Islet precursor cell (in vitro differentiated cells): ENCODE data around the gene TMEM255B.

Source experiments
- DNase-seq: peaks from one replicate; pipeline ENCODE4 v3.0.0-alpha.2; 2018

TMEM255B gene

DNA sequence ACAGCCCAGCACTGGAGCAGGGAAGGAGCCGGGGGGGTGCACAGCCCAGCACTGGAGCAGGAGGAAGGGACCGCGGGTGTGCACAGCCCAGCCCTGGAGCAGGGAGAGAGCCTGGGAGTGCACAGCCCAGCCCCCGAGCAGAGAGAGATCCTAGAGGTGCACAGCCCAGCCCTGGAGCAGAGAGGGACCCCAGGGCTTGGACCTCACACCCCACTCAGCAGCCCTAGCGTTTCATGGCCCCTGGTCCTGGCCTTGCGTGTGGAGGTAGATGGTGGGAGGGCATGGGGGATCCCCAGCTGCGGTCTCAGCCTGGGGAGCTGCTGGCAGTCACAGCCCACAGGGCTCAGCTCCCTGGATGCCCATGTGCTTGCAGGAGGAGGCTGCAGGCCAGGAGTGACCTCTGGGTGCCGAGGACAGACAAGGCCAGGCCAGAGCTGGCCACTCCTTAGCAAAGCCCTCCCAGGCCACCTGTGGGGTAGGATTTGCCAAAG, 79.7 kb downstream of the TMEM255B start:
- DNase-seq, result no peak

DNA sequence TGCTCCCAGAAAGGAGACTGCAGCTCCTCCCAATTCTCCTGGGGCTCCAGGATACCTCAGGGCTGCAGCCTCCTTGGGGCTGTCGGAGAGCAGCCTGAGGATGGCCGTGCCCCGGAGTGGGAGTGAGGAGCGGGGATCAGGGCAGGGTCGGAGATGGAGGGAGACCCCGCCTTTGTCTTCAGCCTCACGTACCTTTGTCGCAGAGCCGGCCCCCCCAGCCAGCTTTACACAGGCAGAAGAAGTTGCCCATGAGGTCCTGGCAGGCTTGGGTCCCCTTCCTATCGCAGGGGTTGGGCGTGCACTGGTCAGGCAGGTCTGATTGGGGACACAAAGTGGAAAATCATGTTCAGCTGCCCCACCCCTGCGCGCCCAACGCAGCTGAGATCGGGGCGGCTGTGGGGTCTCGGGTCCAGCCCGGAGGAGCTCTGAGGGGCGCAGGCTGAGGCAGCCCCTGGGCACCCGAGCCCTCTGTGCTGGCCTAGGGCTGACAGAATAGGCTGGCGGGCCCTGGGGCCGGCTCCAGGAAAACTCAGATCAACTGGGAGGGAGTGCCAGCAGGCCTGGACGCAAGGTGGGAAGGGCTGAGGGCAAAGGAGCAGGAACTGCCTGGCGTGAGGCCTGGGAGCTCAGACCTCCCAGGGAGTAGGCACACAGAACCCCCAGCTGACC, 80.6 kb downstream of the TMEM255B start:
- no peak for DNase-seq

DNA sequence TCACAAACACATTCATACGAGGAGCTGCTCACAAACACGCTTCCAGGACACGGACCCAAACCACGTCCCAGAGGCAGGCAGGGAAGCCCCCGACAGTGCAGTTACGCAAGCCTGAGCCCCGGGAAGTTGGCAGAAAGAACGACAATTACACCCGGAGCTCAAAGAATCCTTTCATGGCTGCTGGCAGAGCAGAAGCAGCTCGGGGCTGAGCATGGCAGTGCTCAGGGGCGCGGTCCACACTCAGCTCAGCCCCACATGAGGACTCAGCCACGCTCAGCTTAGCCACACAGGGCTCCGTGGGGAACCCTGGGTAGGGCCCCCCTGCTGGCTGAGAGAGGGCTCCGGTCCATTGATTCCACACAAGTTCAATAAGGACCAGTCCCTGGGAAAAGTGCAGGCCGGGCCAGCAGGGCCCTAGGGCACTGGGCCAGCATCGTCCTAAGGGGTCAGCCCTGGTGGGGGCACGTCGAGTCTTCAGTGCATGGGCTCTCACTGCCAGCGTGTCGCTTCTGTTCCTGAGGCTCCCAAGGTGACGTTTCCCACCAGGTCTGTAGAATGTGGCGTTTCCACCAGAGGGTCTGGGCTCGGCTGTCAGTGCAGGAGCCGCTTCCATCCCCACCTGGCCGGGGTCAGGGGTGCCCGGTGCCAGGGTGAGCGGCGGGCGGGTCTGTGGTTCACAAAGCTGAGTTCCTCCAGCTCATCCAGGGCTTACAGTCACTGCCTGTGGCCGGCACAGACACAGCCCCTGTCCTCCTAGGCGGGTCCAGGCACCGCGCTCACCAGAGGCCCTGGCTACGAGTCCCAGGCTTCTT, 81.7 kb downstream of the TMEM255B start:
- DNase-seq, result no peak

DNA sequence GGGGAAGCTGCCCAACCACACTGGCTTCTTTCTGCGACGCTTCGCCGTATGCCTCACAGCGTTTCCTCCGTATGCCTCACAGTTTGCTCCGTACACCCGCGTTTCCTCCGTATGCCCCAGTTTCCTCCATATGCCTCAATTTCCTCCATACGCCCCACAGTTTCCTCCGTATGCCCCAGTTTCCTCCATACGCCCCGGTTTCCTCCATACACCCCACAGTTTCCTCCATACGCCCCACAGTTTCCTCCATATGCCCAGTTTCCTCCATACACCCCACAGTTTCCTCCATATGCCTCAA, 82.3 kb downstream of the TMEM255B start:
- DNase-seq, result no peak

DNA sequence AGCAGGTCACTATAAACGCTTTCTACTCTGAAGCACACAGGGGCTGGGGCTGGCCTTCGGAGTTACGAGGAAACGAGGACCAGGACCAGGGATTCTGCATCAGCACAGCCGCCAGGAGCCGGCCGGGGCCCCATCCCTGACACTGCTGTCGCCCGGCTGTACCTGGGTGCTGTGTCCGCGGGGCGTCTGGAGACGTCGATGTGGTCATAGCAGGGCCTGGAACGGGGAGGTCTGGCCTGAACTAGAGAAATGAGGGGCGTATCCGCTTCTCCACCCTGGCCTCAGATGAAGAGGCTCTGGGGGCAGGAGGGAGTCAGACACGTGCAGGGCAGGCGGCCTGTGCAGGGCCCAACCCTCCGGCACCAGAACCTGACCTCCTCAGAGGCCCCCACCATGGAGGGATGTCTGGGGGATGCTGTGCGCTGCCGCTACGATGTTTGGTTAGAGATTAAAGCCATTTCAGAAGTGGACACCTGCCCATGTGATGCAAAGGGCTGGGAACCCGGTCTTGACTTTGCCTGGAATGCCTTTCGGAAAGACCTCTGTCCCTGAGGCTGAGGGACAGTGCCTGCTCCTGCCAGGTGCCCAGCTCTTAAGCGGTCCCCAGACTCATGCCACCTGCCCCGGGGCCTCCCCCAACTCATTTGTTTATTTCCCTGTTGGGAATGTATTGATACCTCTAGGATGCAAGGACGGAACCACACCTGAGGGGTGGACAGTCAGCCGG, 83.5 kb downstream of the TMEM255B start:
- DNase-seq, result no peak

DNA sequence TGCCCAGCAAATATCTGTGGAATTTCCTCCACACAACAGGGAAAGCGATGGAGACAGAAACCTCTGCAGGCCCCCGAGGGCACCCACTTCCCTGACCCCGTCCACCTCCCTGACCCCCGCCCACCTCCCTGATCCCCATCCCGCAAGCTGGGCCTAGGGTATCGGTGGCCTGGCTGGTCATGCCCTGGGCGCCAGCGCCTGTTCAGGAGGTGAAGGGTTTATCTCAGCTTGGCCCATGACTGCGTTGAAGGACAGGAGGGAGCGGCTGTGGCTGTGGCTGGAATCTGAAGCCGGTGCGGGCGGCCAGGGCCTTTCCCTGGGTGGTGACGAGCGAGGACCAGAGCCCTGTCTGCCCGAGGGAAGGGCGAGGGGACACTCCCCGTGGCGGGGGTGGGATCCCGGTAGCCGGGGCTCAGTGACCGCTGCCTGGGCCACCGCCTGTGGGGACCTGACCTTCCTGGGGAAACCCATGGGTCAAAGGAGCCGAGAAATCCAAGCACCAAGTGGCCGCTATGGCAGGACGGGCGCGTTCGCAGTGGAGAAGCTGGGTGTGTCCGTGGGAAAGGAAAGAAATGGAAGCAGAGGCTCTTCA, 84.1 kb downstream of the TMEM255B start:
- peak; percentile 59 for DNase-seq

DNA sequence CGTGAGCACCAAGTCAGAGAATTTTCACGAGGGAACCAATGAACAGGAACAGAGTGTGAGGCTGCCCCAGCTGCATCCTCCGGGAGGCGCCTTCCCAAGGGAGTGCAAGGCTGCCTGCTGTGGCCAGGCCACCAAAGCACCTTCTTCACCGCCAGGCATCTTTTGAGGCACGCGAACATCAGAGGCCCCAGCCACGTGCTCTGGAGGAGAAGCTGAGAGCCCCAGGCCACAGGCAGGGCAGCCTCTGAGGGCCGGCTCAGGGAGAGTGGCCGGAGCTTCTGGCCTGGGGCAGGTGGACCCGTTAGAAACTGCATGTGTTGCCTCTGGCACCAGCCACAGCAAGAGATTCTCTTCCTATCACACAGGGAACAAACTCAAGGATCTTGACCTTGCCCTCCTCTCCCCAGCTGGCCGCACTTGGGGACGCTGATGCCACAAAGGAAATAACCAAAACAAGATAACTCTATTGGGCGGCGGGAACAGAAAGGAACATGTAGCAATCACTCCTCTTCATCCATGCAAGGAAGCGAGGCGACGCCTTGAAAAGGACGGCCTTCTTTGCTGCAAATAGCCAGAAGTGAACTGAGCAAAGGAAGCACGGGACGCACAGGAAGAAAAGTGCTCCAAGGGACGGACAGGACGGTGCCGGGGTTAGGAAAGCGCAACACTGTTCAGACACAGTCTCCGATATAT, 85.0 kb downstream of the TMEM255B start:
- DNase-seq, result no peak

DNA sequence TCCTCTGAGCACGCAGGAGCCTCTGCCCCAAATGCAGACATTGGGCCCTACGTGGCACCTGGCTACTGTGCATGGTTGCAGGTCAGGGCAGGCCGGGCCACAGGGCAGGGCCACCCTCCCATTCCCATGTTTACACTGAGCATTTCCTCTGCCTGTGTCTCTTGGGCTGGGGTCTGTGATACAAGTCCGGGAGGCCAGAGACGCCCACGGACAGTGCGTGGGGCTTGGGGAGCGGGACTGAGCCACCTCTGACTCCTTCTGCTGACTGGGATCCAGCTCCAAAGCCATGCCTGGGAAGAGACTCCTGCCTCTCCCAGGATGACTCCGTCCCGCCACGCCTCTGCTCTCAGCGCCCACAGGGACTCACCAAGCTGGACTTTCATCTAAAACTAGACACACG, 86.0 kb downstream of the TMEM255B start:
- peak; percentile 50 for DNase-seq

DNA sequence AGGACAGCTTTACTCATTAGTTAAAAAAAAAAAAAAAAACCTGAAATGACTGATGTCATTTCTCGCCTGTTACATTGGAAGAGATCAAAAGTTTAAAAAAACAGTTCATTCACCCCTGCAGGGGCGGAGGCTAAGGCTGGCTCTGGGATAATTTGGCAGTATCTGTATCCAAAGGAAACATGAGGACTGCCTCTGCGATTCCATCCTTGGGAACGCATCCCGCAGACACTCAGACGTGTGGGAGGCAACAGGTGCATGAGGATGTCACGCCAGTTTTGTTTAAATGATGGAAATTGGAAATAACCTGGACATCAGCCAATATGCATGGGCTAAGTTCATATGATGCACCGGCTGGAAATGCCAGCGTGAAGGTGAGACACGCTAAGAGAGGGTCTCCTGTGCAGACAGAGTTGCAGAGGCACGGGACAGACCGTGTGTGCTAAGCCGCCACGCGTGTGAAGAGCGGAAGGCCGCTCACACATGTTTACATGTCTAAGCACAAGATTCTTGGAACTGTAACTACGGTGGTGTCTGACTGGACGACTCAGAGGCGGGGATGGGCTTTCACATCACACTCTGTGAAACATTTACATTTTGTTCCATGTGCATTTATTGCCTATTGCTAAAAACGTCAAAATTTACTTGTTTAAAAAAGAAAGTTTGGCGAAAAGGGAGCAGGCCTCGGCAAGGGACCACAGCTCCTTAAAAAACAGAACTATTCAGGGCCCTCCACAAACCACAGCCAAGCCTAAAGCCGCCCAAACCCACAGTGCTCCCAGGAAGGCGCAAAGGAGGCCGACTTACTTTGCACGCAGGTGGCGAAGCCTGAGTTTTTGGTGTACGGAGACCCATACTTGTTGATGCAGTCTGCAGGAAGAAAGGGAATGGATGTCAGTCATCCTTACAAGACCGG, 87.0 kb downstream of the TMEM255B start:
- peak; percentile 40 for DNase-seq

DNA sequence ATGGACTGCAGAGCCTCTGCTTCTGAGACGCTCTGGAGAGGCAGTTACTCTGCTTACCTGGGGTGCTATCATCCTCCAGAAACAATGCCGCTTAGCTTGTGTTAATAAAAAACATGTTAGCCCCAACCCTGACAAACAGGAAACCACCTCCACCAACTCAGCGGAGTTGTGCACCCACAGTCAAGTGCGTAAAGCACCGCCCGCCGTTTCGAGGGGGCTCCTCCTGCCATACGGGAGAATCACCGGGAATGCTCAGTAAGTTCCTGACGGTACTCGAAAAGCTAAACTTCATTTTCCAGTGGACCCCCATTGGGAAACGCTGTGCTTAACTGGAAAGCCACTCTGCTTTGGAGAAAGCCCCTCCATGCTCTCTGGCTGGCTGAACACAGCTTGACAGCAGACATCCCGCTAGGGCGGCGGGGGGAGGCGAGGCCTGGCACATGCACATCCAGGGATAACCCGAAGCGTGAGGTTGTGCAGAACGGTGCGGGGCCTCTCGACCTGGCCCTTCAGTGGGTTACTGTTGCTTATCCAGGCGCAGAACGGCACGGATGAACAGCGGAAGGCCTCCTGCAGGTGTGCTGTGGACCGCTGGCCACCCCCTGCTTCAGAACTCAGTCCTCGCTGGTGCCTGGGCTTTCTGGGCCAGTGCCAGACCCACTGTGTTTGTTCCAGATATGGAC, 87.8 kb downstream of the TMEM255B start:
- DNase-seq, result peak; percentile 47

DNA sequence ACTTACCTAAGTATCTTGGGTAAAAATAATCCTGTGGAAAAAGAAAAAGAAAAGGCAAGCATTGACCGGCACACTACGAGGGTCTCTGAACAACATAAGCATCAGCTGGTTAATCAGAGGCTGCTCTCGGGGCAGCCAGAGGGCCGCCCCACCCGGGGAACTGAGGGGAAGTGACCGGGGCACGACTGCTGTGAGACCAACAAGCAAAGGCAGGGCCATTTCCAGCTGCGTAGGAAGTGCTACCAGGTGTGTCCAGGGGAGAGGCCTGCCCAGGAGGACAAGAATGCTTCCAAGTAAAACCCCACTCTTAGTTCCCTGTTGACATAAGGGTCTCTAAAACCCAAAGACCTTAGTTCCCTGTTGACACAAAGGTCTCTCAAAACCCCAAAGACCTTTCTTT, 89.0 kb downstream of the TMEM255B start:
- peak; percentile 6 for DNase-seq

DNA sequence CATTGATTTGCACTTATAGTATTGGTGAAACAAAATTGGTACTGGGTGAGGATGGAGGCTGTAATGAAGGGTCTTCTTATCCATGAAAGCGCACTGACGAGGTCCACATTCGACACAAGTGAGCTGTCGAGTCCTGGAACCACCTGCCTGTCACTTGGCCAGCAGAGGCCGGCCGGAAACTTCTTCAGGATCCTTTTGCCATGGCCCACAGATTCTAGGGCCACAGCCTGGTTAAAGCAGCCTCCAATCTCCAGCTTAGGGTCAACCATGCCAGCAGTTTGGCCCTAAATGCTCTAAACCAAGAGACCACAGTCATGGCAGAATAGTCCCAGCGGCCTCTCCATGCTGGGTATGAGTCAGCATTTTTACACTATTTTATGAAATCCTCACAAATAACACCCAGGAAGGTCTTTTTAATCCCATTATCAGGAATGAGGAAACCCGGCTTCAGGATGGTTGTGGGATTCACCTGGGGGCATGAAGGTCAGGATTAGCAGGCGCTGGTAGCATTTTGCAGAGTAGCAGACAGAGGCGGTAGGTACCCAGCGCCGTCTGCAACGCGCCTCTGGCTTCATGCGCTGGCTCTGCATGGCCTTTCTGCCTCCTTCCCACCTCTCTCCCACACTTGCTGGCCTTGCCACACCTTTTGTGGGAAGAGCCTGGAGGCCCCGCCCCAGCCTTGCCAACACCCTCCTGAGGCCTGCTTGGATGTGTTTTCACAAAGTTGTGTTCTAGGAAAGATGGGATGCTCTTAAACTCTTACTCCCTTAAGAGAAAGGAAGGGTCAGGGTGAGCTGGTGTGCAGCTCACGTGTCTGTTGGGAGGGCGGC, 89.6 kb downstream of the TMEM255B start:
- DNase-seq, result peak; percentile 44

DNA sequence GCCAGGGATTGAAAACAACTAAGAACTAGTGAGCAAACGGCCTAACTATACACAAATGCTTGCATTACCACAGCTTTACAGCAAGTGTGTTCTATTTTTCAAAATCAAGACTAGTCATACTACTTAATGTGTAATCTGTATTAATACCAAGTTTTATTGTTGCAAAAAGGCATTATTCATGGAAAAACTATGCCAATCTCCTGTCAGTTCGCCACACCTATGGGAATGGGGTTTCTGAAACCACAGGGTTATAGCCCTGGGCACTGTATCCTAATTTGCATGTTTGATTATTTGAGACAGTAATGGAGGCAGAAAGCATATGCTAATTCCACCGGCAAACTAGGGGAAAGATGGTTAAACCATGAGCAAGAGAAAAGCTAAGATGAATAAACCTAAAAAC, 90.5 kb downstream of the TMEM255B start:
- DNase-seq, result peak; percentile 12

DNA sequence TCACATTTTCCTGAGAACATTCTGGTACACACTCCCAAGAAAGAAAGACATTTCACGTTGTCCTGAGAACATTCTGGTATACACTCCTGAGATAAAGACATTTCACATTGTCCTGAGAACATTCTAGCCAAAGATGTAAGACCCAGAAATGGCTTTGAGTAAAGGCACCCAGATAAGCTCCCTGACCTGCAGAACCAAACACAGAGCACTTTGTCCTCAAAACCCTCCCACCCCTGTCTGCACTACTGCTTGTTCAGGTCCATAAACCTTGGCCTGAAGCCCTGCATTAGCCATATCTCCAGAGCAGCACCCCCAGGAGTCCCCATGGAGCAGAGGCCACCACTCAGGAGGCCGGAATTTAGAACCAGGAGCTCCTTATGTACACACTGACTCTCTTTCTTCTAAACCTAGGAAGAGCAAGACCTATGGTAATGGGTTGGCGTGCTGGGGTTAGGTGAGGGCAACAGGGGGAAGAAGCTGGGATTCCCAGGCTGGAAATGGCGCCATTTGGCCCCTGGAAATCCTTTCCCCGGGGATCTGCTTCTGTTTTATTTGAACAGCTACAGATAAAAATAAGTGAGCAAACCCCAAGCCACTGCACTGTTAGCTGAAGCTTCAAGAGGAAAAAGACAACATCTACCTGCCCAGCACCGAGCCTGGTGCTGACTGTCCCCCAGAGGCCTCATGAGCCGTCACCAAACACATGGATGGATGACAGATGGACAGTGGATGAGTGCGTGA, 91.1 kb downstream of the TMEM255B start:
- peak; percentile 35 for DNase-seq

DNA sequence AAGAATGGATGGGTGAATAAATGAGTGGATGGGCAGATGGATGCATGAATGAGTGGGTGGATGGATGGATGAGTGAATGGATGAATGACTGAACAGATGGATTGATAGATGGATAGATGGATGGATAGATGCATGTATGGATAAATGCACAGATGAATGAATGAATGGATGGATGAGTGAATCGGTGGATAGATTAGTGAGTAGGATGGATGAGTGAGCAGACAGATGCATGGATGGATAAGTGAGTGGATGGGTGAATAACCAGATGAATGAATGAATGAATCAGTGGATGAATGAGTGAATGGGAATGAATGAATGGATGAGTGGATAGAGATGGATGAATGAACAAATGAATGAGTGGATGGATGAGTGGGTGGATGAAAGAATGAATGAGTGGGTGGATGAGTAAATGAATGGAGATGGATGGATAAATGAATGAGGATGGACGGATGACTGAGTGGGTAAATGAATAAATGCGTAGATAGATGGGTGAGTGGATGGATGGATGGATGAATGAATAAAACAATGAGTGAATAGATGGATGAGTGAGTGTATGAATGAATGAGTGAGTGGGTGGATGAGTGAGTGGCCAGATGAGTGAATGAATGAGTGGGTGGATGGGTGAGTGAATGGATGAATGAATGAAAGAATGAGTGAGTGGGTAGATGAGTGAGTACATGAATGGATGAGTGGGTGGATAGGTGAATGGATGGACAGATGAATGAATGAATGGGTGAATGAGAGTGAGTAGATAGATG, 91.9 kb downstream of the TMEM255B start:
- DNase-seq, result no peak

DNA sequence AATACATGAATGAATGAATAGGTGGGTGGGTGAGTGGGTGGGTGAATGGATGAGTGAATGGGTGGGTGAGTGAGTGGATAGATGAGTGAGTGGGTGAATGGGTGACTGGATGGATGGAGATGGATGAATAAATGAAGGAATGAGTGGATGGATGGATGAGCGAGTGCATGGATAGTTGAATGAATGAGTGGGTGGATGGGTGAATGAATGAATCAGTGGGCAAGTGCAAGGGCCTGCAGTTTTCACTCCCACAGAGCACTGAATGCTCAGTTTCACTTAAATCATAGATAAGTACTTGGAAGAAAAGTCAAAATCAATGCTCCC, 92.4 kb downstream of the TMEM255B start:
- peak; percentile 17 for DNase-seq

DNA sequence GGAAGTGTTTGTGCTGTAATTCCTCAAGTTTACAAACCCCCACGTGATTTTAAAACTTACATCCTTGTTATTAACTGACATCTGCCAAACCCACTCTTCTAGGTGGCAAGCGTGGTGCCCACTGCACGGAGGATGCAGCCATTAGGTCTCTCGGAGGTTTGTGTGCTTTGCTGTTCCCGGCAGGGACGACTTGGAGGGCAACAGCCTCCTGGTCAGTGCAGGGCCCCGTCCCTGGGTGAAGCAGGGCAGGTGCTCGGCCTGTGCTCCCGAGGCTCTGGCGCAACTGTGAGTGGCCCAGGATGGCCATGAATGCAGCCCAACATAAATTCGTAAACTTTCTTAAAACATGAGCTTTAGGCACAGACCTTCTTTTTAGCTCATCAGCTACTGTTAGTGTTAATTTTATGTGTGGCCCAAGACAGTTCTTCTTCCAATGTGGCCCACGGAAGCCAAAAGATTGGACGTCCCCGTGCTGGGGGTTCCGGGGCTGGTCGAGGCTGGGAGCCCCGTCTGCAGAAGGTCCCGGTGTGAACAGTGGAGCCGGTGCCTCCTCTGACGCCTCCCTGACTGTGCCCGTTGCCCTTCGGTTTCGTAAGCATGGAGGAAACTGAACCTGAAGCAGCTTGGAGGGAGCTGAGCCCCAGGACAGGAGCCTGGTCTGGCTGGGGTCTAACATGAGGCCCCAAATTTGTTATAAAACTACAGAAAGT, 93.0 kb downstream of the TMEM255B start:
- peak; percentile 32 for DNase-seq
